HK-2 (cell line): ENCODE measurements around the gene CDR2.
"Not testable (repeated sequence)": the region's sequence is repeated elsewhere in the genome, so short reads cannot be mapped to it uniquely, and the experiment has no call there.

Experiments
- DNase-seq: peaks from one replicate; pipeline ENCODE4 v3.0.0-alpha.2; 2018; ENCODE audit not compliant: unreplicated experiment

CDR2 gene

GRCh38 chr16:22307838-22308237 is 66.6 kb downstream of the CDR2 start:
- DNase-seq: no peak

GRCh38 chr16:22306788-22307187 is 67.6 kb downstream of the CDR2 start:
- DNase-seq: no peak

GRCh38 chr16:22304411-22304810 is 70.0 kb downstream of the CDR2 start:
- DNase-seq: no peak

GRCh38 chr16:22302776-22303363 is 71.5 kb downstream of the CDR2 start:
- no peak for DNase-seq

- DNase-seq: not testable (repeated sequence)
Measured at GRCh38 chr16:22301423-22301822, 73.0 kb downstream of the CDR2 start.

- peak; percentile 37 for DNase-seq
Measured at GRCh38 chr16:22300427-22301071, 73.9 kb downstream of the CDR2 start.

GRCh38 chr16:22299036-22299435 is 75.4 kb downstream of the CDR2 start:
- no peak for DNase-seq

- DNase-seq: peak; percentile 76
Measured at GRCh38 chr16:22297871-22298733, 76.3 kb downstream of the CDR2 start.

- DNase-seq: peak; percentile 98
Measured at GRCh38 chr16:22297114-22297870, 77.1 kb downstream of the CDR2 start, which contains the start of gene POLR3E. POLR3E (plus strand) TSS chr16:22297409; CDS start chr16:22302969, 5,560 bp downstream.

GRCh38 chr16:22296225-22297113 is 78.0 kb downstream of the CDR2 start:
- no peak for DNase-seq
